ENCODE data around the gene KCNH4.
"Not testable (repeated sequence)": the region's sequence is repeated elsewhere in the genome, so short reads cannot be mapped to it uniquely, and the experiment has no call there.

DNA sequence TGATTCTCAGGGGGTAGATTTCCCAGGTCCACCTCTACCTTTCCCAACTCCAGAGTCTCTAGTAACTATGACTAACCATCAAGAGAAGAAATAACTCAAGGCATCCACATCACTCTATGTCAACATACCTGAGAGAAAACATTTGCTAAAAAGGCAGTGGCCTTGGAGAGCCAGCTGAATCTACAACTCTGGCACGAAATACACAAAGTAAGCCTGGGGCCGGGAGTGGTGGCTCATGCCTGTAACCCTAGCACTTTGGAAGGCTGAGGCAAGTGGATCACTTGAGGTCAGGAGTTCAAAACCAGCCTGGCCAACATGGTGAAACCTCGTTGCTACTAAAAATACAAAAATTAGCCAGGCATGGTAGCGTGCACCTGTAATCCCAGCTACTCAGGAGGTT lies 37.8 kb downstream of the KCNH4 start:
- TF ChIP-seq, protein P1, sequence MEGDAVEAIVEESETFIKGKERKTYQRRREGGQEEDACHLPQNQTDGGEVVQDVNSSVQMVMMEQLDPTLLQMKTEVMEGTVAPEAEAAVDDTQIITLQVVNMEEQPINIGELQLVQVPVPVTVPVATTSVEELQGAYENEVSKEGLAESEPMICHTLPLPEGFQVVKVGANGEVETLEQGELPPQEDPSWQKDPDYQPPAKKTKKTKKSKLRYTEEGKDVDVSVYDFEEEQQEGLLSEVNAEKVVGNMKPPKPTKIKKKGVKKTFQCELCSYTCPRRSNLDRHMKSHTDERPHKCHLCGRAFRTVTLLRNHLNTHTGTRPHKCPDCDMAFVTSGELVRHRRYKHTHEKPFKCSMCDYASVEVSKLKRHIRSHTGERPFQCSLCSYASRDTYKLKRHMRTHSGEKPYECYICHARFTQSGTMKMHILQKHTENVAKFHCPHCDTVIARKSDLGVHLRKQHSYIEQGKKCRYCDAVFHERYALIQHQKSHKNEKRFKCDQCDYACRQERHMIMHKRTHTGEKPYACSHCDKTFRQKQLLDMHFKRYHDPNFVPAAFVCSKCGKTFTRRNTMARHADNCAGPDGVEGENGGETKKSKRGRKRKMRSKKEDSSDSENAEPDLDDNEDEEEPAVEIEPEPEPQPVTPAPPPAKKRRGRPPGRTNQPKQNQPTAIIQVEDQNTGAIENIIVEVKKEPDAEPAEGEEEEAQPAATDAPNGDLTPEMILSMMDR (IDR thresholded peaks at IDR 0.05) = not testable (repeated sequence)
- TF ChIP-seq POLR2AphosphoS5, POLR2A (IDR thresholded peaks at IDR 0.05): not testable (repeated sequence)
